H1 (cell line): ENCODE results near the gene WNT1. TPM values are rescaled to one million over a fixed set of nuclear protein-coding genes. Genes with fewer than 3 reads are reported as not detected.

Experiments used
- POU5F1 ChIP-seq: IDR thresholded peaks from 2 replicates; pipeline ENCODE4 v1.6.1; 2011; ENCODE audit warnings: low read depth, mild to moderate bottlenecking, low read length, moderate library complexity
- TBP ChIP-seq: IDR thresholded peaks from 2 replicates; pipeline ENCODE4 v1.6.1; 2011; ENCODE audit warnings: low read depth, low read length, improper control_type of control experiment
- TCF12 ChIP-seq: IDR thresholded peaks from 2 replicates; pipeline ENCODE4 v1.6.1; 2011; ENCODE audit warnings: low read depth, mild to moderate bottlenecking, low read length
- polyA plus RNA-seq, 7 experiments: library from polyadenylated mRNA; depleted of rRNA in 3 of 7; stranded (reverse) in 5 of 7; unstranded in 2 of 7; fragments of >200 nt in 5 of 7; fragments of 200-250 nt in 2 of 7; gene quantifications; 1 replicate in 5 of 7; 2 replicates in 1 of 7; 4 replicates in 1 of 7; pipeline versions ENCODE4 v1.2.1 to v1.2.3, GENCODE V29; 2011 to 2013; ENCODE audit warnings: missing spikeins in 2 of 7, mixed read lengths in 2 of 7
- small RNA-seq: library from polyadenylated mRNA; stranded (forward); fragments of <200 nt; extraction: miRNeasy Mini kit (QIAGEN cat#:217004); gene quantifications from one replicate; pipeline ENCODE3, GENCODE V24; 2013; ENCODE audit not compliant: insufficient read depth
- total RNA-seq: library from RNA; stranded (reverse); fragmentation: NEBNext Ultra II Directional; extraction: Animal tissue kit (Norgen Biotek cat#: 25700); gene quantifications from 2 replicates; pipeline ENCODE4 v1.2.1, GENCODE V29; 2021
- TF ChIP-seq, protein P1 (sequence below): IDR thresholded peaks from 2 replicates; pipeline ENCODE4 v1.6.1; 2012; ENCODE audit warnings: inconsistent platforms

The WNT1 gene
- total and polyA plus RNA-seq, 2 of the 8 experiments (the other 6 are each of a cell fraction or from before 2014, with no cell fraction given) = not detected

DNA sequence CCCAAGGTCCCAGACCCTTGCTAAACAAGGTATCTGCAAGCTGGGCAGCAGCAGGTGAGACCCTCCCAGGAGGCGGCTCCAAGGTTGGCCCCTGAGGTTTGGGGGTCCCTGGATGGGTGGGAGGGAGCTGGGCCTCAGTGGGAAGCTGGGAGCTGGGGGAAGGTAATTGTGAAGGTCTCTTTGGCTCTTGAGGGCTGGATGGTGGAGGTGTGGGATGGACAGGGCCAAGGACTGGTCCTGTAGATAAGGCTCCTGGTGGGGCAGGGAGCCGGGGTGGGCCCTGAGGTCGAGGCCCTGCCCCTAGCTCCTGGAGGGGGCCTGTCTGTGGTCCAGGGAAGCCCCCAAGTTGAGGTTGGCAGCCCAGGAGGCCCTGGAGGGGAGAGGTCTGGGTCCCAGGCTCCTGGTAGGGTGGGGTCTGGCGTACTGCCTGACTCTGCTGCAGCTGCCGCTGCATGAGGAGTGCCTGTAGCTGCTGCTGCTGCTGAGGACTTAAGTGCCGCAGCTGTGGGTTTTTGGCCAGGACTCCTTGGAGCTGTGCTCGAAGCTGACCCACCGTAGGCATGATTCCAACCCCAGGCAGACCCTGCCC is 53.5 kb downstream of the WNT1 start (continued):
- no peak for TF ChIP-seq TCF12
- TF ChIP-seq, protein P1, sequence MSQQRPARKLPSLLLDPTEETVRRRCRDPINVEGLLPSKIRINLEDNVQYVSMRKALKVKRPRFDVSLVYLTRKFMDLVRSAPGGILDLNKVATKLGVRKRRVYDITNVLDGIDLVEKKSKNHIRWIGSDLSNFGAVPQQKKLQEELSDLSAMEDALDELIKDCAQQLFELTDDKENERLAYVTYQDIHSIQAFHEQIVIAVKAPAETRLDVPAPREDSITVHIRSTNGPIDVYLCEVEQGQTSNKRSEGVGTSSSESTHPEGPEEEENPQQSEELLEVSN = no peak
- TF ChIP-seq TBP = no peak
- TF ChIP-seq POU5F1 = no peak
- TF ChIP-seq, all 59 proteins: peak for 0

Small RNA genes lying within 50 kb of the gene (small RNA-seq; reads per million reads assigned to genes)
- not detected for gene RNU6-940P

Other genes with a start within 250 kb of the WNT1 start
- gene ADCY6, start 189.2 kb upstream of the WNT1 start, total RNA-seq = 11.7 and 15.6 TPM in 2 replicates
- gene ADCY6, start 189.2 kb upstream of the WNT1 start, polyA plus RNA-seq (2011; rRNA removed) = 17.5 and 19.7 TPM in 2 replicates
- gene CACNB3, start 159.8 kb upstream of the WNT1 start, total RNA-seq = 12.5 and 16.9 TPM in 2 replicates
- gene CACNB3, start 159.8 kb upstream of the WNT1 start, polyA plus RNA-seq (2011; rRNA removed) = 16.0 and 18.4 TPM in 2 replicates
- 98.1 and 107 TPM in 2 replicates for gene DDX23, start 126.2 kb upstream of the WNT1 start, total RNA-seq
- gene DDX23, start 126.2 kb upstream of the WNT1 start, polyA plus RNA-seq (2011; rRNA removed) = 43.4 and 43.5 TPM in 2 replicates
- 15.8 and 16.2 TPM in 2 replicates for gene RND1, start 112.5 kb upstream of the WNT1 start, total RNA-seq
- 17.1 and 17.8 TPM in 2 replicates for gene RND1, start 112.5 kb upstream of the WNT1 start, polyA plus RNA-seq (2011; rRNA removed)
- 65.1 and 75.6 TPM in 2 replicates for gene FKBP11, start 52.8 kb upstream of the WNT1 start, total RNA-seq
- 45.7 and 53.9 TPM in 2 replicates for gene FKBP11, start 52.8 kb upstream of the WNT1 start, polyA plus RNA-seq (2011; rRNA removed)
- gene ARF3, start 20.8 kb upstream of the WNT1 start, total RNA-seq = 250 and 251 TPM in 2 replicates
- gene ARF3, start 20.8 kb upstream of the WNT1 start, polyA plus RNA-seq (2011; rRNA removed) = 231 and 262 TPM in 2 replicates
- gene WNT10B, start 6.6 kb upstream of the WNT1 start, total RNA-seq = 0.25 and 0.26 TPM in 2 replicates
- 1.8 and 1.9 TPM in 2 replicates for gene WNT10B, start 6.6 kb upstream of the WNT1 start, polyA plus RNA-seq (2011; rRNA removed)
- 0.21 and 0.30 TPM in 2 replicates for gene DDN, start 21.1 kb downstream of the WNT1 start, total RNA-seq
- gene DDN, start 21.1 kb downstream of the WNT1 start, polyA plus RNA-seq (2011; rRNA removed) = 0.14 and 0.20 TPM in 2 replicates
- gene PRKAG1, start 40.5 kb downstream of the WNT1 start, total RNA-seq = 36.3 and 38.6 TPM in 2 replicates
- 32.3 and 57.5 TPM in 2 replicates for gene PRKAG1, start 40.5 kb downstream of the WNT1 start, polyA plus RNA-seq (2011; rRNA removed)
- gene KMT2D, start 82.5 kb downstream of the WNT1 start, total RNA-seq = 86.3 and 92.3 TPM in 2 replicates
- 9.1 and 15.7 TPM in 2 replicates for gene KMT2D, start 82.5 kb downstream of the WNT1 start, polyA plus RNA-seq (2011; rRNA removed)
- 7.0 and 7.5 TPM in 2 replicates for gene RHEBL1, start 91.7 kb downstream of the WNT1 start, total RNA-seq
- gene RHEBL1, start 91.7 kb downstream of the WNT1 start, polyA plus RNA-seq (2011; rRNA removed) = 8.1 and 9.4 TPM in 2 replicates
- 0.11 and 0.13 TPM in 2 replicates for gene DHH, start 116.5 kb downstream of the WNT1 start, total RNA-seq
- 0.03 and 0.09 TPM in 2 replicates for gene DHH, start 116.5 kb downstream of the WNT1 start, polyA plus RNA-seq (2011; rRNA removed)
- 47.7 and 49.6 TPM in 2 replicates for gene LMBR1L, start 132.5 kb downstream of the WNT1 start, total RNA-seq
- gene LMBR1L, start 132.5 kb downstream of the WNT1 start, polyA plus RNA-seq (2011; rRNA removed) = 36.6 and 54.6 TPM in 2 replicates
- 2,092 and 2,144 TPM in 2 replicates for gene TUBA1B, start 153.1 kb downstream of the WNT1 start, total RNA-seq
- 5,662 and 6,837 TPM in 2 replicates for gene TUBA1B, start 153.1 kb downstream of the WNT1 start, polyA plus RNA-seq (2011; rRNA removed)
- 283 and 290 TPM in 2 replicates for gene TUBA1A, start 210.8 kb downstream of the WNT1 start, total RNA-seq
- gene TUBA1A, start 210.8 kb downstream of the WNT1 start, polyA plus RNA-seq (2011; rRNA removed) = 789 and 1,018 TPM in 2 replicates